Breast epithelium (tissue), 4 donors: ENCODE data around the gene GNAL. TPM values are rescaled to one million over a fixed set of nuclear protein-coding genes. Genes with fewer than 3 reads are reported as not detected.
"Not testable (repeated sequence)": the region's sequence is repeated elsewhere in the genome, so short reads cannot be mapped to it uniquely, and the experiment has no call there.

ENCODE experiments used
- DNase-seq, 2 donors: peaks; one replicate each; pipeline ENCODE4 v3.0.0-alpha.2; 2019; ENCODE audit warnings: low spot score in 2 of 2
- H3K27ac ChIP-seq, 2 donors: fragments of 200-600 bp; sonication (generic) in 1 of 2; one replicate each; pipeline ENCODE4 v1.5.1; 2016 to 2019; ENCODE audit warnings: mild to moderate bottlenecking in 1 of 2
- H3K27me3 ChIP-seq, 2 donors: fragments of 200-600 bp; sonication (generic) in 1 of 2; one replicate each; pipeline versions ENCODE4 v1.5.1 to v1.6.0; 2017 to 2019; ENCODE audit warnings: control low read depth in 1 of 2, mild to moderate bottlenecking in 1 of 2
- H3K36me3 ChIP-seq: fragments of 200-600 bp; one replicate; pipeline ENCODE4 v1.5.1; 2019
- H3K4me1 ChIP-seq, 2 donors: fragments of 200-600 bp; sonication (generic); one replicate each; pipeline ENCODE4 v1.5.1; 2016 to 2019; ENCODE audit warnings: control low read depth in 1 of 2
- H3K4me3 ChIP-seq, 3 donors: fragments of 200-600 bp; sonication (generic); 1 replicate in 2 of 3; 2 replicates in 1 of 3; pipeline ENCODE4 v1.5.1; 2016 to 2019; ENCODE audit warnings: mild to moderate bottlenecking in 3 of 3, moderate library complexity in 2 of 3
- H3K9me3 ChIP-seq, 2 donors: fragments of 200-600 bp; sonication (generic) in 1 of 2; one replicate each; pipeline ENCODE4 v1.5.1; 2016 to 2019; ENCODE audit warnings: control low read depth in 1 of 2
- CTCF ChIP-seq, 3 donors: fragments of 450-650 bp; IDR thresholded peaks; one replicate each; pipeline ENCODE4 v1.5.1; 2016 to 2017; ENCODE audit warnings: antibody characterized with exemption in 3 of 3, mild to moderate bottlenecking in 3 of 3, moderate library complexity in 3 of 3
- POLR2A ChIP-seq: fragments of 450-650 bp; IDR thresholded peaks from one replicate; pipeline ENCODE4 v1.6.1; 2016; ENCODE audit warnings: antibody characterized with exemption, mild to moderate bottlenecking, moderate library complexity
- POLR2AphosphoS5 ChIP-seq, 3 donors: sonication (generic); formaldehyde crosslinking; IDR thresholded peaks; one replicate each; pipeline ENCODE4 v1.6.1; 2017; ENCODE audit warnings: antibody characterized with exemption in 3 of 3
- intact Hi-C: fragments of 100-400 bp; cut with DNase I; formaldehyde crosslinking; loops from one replicate; pipeline ENCODE4 v1.15.1; 2023; ENCODE audit warnings: low total_unique reads
- total RNA-seq, 3 donors: library from RNA; depleted of rRNA; stranded (reverse); fragments of >200 nt; gene quantifications; one replicate each; pipeline ENCODE4 v1.1.0, GENCODE V29; 2016

GNAL gene
- total RNA-seq, 3 donors from 2014 or later: 6.6 to 15.4 (median 7.5) TPM

GRCh38 chr18:11851806-11852337, 162.8 kb downstream of the GNAL start:
- Histone ChIP-seq H3K4me1 (peaks cover 0 to 5% of the 10 kb centered on the region in 2 donors), H3K9me3 (no peaks in the 10 kb centered on the region), H3K4me3 (peak overlapping the region; percentile 85 to 95 (median 90)), H3K27me3 (no peaks in the 10 kb centered on the region), H3K36me3 (no peaks in the 10 kb centered on the region), H3K27ac (peak overlapping the region; percentile 94 to 99)
- intact Hi-C loops: loop anchor here (5.0 kb wide), 1 partner anchor 1380 kb away; no protein-coding TSS in a partner anchor
- DNase-seq: peak in 1 of 2 donors; percentile 30
- TF ChIP-seq POLR2AphosphoS5 (IDR thresholded peaks at IDR 0.05): no peak
- no peak for TF ChIP-seq POLR2A
- TF ChIP-seq CTCF (IDR thresholded peaks at IDR 0.05): no peak

- not testable (repeated sequence) for H3K27ac ChIP-seq, H3K4me1 ChIP-seq
Measured at GRCh38 chr18:11854554-11854953, 165.5 kb downstream of the GNAL start.

GRCh38 chr18:11857177-11857887, 168.3 kb downstream of the GNAL start:
- no peak for DNase-seq
- Histone ChIP-seq H3K4me1 (no peaks in the 10 kb centered on the region), H3K27me3 (no peaks in the 10 kb centered on the region), H3K27ac (peak overlapping the region in 1 of 2 donors; percentile 13), H3K4me3 (no peak overlapping the region), H3K36me3 (no peaks in the 10 kb centered on the region), H3K9me3 (no peaks in the 10 kb centered on the region)
- intact Hi-C loops: no loop called here
- TF ChIP-seq CTCF (IDR thresholded peaks at IDR 0.05) (no peak), POLR2AphosphoS5 (IDR thresholded peaks at IDR 0.05) (no peak), POLR2A (no peak)

More at GRCh38 chr18:11854554-11854953, 165.5 kb downstream of the GNAL start:
- not testable (repeated sequence) for H3K4me3 ChIP-seq, DNase-seq, H3K27me3 ChIP-seq, H3K36me3 ChIP-seq, H3K9me3 ChIP-seq
- intact Hi-C loops: loop anchor here (5.0 kb wide), 1 partner anchor 1382 kb away; no protein-coding TSS in a partner anchor

GRCh38 chr18:11859282-11859830, 170.3 kb downstream of the GNAL start:
- no peaks in the 10 kb centered on the region for H3K27me3 ChIP-seq
- no peaks in the 10 kb centered on the region for H3K4me1 ChIP-seq
- TF ChIP-seq CTCF (IDR thresholded peaks at IDR 0.05): no peak
- TF ChIP-seq POLR2A: no peak
- TF ChIP-seq POLR2AphosphoS5 (IDR thresholded peaks at IDR 0.05): no peak
- H3K36me3 ChIP-seq: no peaks in the 10 kb centered on the region
- no peak for DNase-seq
- no peak overlapping the region for H3K4me3 ChIP-seq
- no peaks in the 10 kb centered on the region for H3K9me3 ChIP-seq
- no peak overlapping the region for H3K27ac ChIP-seq
- intact Hi-C loops: no loop called here

GRCh38 chr18:11859903-11860407, 170.9 kb downstream of the GNAL start:
- no peak overlapping the region for H3K4me3 ChIP-seq
- intact Hi-C loops: no loop called here
- DNase-seq: no peak
- TF ChIP-seq POLR2A: no peak
- TF ChIP-seq CTCF (IDR thresholded peaks at IDR 0.05): no peak
- no peak for TF ChIP-seq POLR2AphosphoS5 (IDR thresholded peaks at IDR 0.05)
- no peak overlapping the region for H3K27ac ChIP-seq
- H3K36me3 ChIP-seq: no peaks in the 10 kb centered on the region
- no peaks in the 10 kb centered on the region for H3K4me1 ChIP-seq
- no peaks in the 10 kb centered on the region for H3K27me3 ChIP-seq
- H3K9me3 ChIP-seq: no peaks in the 10 kb centered on the region
